HG03457 (cell line): ENCODE measurements around the gene CCRL2.
A peak's percentile ranks its signal among the peaks of the same experiment; 100 is the strongest.
"Not testable (repeated sequence)": the region's sequence is repeated elsewhere in the genome, so short reads cannot be mapped to it uniquely, and the experiment has no call there.

Experiments
- ATAC-seq: cut with Tn5 transposase; IDR thresholded peaks from one replicate; pipeline ENCODE4 v1.9.1; 2021; ENCODE audit warnings: moderate number of reproducible peaks; ENCODE audit not compliant: unreplicated experiment

The CCRL2 gene

DNA sequence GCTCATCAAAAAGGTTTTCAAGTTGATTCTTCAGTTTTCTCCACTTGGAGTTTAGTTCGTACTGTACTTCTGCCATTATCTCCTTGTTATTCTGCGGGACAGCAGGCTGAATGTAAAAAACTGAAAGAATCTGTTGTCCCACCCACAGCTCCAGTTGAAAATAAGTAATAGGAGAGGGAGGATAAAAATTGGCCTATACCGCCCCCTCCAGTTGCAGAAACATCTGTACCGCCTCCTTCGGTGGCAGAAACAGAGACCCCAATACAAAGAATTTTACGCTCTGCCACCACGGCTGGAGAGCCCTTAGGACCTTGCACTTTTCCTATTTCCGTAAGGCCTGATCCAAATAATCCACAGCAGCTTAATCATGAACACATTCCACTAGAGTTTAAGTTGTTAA lies 20.3 kb downstream of the CCRL2 start:
- ATAC-seq = not testable (repeated sequence)

DNA sequence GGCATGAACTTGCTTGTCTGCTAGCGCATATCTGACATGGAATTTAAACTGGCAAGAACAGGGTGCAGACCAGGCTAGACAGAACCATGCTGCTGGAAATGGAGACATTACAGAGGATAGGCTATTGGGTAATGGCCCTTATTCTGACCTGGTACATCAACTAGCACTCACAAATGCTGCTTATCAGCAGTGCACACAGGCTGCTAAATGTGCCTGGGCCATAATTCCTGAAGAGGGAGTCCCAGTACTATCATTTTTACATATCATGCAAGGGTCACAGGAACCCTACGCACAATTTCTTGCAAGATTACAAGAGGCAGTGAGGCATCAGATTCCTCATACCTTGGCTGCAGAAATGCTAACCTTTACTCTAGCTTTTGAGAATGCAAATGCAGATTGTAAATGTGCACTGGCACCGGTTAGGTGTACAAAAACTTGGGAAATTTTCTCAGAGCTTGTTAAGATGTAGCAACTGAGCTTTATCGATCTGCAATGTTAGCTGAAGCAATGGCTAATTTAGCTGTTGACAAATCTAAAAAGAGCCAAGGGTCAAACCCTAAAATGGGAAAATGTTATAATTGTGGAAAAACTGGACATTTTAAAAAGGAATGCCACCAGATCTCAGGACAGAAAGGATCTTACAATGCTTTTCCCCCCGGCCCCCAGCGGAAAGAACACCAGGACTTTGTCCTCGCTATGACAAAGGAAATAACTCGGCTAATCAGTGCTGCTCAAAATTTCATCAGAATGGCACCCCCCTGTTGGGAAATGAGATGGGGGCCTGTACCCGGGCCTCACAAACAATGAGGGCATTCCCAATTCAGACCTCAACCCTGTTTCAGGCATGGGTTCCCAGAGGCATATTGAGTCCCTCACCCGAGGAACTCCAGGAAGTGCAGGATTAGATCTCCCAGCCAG lies 21.1 kb downstream of the CCRL2 start:
- no peak for ATAC-seq

DNA sequence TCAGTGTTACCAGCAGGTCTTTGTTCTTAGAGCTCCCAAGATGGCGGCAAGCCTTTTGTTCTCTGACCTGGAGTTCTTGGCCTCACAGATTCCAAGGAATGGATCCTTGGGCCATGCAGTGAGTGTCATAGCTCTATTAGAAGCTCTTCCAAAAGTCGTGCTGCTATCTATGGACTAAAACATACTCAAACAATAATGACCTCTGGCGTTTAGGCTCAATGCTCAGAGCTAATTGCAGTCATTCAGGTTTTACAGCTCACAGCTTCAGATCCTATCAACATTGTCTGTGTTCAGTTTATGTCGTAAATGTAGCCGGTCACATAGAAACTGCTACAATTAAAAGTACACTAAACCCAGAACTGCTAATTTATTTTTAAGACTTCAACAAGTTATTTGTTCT lies 22.2 kb downstream of the CCRL2 start:
- ATAC-seq = no peak

DNA sequence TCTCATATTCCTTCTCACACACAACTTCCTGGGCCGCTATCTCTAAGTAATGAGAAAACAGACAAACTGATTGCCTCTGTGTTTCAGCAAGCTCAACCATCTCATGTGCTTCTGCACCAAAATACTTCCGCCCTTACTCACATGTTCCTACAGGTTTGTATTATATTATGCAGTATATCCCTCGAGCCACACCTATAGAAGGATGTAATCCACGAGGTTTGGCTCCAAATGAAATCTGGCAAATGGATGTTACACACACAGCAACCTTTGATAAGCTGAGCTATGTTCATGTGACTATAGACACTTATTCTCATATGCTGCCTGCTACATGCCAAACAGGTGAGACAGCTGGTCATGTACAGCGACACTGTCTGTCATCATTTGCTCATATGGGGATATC lies 22.6 kb downstream of the CCRL2 start:
- no peak for ATAC-seq

DNA sequence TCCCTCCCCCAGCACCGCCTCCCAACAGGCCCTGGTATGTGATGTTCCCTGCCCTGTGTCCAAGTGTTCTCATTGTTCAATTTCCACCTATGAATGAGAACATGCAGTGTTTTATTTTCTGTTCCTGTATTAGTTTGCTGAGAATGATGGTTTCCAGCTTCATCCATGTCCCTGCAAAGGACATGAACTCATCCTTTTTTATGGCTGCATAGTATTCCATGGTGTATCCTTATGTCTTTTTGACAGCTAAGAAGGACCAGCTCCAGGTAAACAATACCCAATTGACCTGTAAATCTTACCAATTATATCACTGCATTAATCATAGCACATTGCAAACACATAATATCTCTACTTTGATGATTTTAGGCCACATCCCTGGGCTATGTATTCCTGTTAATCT lies 23.8 kb downstream of the CCRL2 start:
- ATAC-seq = not testable (repeated sequence)

DNA sequence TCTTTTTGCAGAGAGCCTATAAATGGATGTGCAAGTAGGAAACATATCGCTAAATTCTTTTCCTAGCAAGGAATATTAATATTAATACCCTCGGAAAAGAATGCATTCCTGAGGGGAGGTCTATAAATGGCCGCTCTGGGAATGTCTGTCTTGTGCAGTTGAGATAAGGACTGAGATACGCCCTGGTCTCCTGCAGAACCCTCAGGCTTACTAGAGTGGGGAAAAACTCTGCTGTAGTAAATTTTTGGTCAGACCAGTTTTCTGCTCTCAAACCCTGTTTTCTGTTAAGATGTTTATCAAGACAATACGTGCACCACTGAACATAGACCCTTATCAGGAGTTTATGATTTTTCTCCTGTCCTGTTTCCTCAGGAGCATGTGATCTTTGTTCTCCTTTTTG lies 24.8 kb downstream of the CCRL2 start:
- ATAC-seq = not testable (repeated sequence)

DNA sequence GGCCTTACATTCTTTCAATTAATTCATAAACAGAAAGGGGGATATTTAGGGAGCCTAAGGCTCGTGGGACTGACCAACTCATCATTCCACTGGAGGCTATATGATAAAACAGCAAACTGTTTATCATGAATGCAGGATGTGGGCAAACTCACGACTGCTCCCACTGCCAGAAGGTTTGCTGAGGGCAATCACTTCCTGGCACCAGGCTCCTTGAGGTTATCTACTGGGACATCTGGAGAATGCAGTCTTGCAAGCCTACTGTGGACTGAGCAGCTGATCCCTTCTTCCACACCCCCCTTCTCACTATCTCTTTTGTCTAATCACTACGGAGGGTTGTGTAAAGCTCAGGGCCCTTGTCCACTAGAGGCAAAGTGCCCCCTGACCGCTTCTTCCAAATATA lies 26.1 kb downstream of the CCRL2 start:
- ATAC-seq = not testable (repeated sequence)

DNA sequence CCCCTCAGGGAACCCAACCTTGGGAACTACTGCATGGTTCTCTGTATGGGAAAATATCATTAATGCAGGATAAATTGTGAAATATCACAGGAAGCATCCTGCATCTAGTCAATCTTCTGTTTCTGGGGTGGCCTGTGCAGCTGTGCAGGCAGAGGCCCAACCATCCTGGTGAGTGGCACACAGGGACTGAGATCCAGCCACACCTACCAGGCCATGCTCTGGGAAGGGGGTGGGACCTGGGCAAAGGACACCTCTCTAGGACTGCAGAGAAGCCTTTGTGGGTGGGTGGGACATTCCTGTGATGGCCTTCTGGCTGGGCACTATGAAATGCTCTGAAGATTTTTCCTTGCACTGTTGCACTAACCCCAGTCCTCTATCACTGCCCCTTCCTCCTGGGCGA lies 26.8 kb downstream of the CCRL2 start:
- no peak for ATAC-seq

DNA sequence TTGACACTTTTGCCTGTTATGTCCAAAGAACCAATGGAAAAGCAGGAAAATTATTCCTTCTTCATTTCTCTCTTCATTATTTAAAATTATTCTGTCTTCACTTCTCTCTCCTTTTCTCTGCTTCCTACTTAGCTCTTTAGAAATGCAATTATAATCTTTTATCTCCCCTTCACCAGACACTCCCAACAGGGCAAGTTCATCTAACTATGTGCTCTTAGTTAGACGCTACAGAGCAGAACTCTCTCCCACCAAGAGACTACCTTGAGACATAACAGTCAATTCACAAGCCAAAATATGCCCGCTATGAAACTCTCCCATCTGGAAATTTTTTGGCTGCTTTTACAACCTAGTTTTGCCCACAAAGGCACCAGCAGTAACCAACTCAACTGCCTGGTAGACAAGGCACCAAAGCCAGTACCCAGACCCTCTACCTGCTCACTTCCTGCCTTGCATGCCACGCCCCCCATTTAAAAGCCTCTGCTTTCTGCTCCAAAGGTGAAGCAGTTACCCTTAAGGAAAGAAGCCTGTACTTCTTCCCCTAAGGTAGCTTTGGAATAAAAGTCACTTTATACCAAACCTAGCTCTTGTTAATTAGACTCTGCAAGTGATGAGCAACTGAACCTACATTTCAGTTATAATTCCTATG lies 28.1 kb downstream of the CCRL2 start:
- no peak for ATAC-seq

DNA sequence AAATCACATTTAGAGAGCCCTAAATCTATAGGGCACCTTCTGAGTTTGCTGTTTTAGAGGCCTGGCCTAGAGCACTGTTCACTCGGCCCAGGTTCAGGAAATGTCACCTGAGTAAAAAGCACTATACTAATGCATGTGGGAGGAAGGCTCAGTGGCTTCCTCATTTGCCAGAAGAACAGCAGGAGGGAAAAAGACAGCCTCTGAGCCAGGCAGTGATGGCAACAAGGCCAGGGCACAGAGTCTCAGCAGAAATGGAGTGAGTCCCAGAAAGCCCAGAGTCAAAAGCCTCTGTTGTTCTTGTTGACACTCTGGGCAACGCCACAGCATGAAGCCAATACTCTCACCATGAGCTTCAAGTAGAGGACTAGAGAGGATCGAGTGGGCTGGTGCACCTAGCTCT lies 31.8 kb downstream of the CCRL2 start:
- no peak for ATAC-seq

DNA sequence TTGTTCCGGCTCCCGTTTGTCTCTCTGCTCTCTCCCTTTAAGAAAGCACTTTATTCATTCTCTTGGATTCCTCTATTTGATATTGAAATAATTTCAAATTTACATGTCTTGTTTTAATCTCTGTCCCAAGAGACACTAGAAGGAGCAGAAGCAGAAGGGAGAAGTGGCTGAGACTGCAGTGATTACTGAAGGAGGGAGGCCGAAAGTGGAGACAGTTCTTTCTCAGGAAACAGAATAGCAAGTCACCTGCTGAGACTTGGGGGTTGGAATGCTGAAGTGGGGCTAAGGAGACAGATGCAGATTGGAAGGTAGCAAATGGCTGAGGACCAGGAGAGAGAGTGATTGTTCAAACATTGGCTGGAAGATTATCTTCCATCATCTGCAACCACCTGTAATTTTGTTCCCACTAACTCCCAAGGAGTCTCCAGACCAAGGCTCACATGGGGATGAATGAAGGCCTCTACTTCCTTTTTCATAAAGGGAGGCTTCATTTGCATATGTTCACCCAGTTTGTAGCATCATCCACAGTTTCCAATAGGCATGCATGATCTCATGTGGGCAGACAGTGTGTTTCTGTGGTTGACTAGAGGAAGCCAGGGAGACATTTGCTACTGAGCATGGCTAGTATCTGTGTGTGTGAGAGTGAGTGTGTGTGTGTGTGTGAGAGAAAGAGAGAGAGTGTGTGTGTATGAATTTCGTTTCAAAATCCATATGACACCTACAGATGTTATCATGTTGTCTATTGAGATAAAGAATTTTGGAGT lies 33.7 kb downstream of the CCRL2 start:
- ATAC-seq = peak; percentile 84

DNA sequence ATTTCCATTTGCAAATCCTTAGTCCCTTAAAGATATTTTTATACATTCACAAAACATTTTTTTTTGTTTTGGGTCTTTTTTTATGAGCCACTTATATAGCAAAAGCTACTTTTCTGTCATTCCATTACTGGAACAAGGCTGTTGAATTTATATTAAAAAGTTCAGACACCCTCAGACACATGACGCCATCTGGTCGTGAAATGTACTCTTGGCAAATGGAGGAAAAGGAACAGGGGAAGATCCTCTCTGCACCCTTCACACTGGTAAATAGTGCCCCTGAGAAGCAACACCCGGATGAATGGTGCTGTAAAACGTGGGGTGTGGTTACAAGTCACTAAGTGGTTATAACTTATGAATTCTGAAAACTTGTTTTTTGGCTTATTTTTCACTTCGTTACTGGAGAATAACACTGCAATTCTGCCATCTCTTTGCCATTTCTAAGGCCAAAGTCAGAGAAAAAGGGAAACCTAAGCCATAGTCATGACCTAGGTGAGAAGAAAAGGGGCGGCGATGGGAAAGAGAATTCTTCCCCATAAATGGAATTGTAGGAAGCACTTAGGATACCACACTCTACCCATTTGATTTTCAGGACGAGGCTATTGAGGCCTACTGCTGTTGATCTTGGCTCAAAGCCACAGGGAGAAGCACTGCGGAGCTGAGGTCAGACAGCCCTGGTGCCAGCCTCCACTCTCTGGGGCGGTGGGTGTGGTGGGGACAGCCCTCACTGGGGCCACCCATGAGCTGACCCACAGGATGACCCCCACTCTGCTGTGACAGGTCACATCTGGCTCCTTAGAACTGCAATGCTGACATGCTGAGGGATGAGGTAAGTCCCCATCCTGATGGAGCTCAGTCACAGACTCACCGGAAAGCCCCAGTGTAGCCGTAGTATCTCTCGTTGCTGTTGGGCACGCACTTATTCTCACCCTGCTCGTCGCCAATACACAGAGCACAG lies 35.8 kb downstream of the CCRL2 start:
- no peak for ATAC-seq

DNA sequence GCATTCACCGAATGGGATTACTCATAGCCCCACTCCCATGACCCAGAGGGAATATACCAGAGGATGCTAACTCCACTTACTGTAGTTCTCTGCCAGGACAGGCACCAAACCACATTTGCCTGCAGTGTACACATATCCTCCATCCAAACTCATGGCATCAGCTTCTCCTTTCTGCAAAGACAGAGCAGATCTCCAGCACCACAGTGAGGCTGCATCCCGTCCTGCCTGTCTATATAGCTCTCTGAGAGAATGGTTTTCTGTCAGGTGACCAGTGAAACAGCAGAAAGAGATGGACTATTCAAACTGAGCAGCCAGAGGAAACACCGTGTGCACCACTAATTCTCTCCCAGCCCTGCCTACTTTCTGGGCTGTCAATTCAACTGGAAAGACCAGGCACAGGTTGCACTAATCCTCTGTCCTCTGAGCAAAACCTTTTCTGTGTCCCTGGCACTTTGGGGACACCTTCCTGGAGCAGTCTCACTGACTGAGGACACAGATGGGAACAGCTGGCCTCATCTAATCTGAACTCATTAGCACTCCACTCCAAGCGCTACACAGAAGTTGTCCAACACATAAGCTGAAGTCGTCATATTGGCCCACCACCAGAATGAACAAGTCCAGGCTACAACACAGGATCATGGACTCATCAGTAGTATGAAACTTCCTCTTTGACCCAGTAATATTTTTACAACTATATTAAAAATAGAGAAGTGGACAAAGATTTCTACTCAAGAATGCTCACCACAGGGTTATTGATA lies 40.3 kb downstream of the CCRL2 start:
- ATAC-seq = no peak

DNA sequence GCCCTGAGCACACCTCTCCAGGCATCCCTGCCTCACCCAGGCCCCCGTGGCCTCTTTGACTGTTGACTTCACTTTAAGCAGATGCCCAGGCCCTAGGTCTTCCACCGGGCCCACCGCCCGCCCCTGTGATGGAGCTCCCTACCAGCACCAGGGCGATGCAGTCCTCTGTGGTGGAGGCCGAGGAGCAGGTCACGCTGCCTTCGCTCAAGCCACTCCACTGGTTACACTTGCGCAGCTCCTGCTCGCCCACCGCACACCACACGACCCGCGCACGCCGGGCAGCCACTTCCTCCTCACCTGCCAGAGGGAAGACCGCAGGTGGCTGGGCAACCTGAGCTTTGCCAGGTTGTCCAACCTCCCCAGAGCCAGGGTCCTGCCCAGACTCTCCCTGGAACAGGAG lies 41.7 kb downstream of the CCRL2 start:
- ATAC-seq = no peak

DNA sequence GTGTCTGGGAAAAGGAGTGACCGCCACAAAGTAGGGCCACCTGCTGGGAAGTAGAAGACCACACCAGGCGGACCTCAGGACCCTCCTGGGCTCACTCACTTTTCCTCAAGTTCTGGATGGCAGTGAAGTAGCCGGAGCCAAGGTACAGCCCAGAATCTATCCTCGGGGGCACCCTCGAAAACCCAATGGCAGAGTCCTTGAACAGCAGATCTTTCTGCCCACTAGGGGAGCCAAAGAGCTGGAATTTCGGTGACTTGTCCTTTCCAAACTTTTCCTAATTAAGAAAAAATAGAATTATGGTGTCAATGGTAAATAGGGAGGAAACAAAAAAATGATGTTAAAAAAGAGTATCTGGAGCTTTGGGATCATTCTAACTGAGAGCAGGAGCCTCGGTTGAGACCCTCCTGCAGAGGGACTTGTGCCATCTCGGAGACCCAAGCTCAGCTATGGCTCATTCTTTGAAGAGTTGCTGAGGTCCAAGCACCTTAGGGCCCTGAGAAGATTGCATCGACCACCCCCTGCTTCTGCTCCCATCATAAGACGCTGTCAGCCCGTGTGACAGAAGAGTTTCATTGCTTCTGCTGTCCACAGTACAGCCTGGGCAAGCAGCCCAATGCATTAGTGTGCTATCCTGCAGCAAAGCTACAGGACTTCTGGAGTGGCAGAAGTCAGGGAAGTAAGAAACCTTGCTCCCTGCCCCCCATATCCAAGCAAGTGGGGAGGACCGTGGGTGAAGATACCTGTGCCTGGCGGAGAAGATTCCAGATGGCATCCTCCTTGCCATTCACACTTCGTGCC lies 42.9 kb downstream of the CCRL2 start:
- ATAC-seq = no peak

DNA sequence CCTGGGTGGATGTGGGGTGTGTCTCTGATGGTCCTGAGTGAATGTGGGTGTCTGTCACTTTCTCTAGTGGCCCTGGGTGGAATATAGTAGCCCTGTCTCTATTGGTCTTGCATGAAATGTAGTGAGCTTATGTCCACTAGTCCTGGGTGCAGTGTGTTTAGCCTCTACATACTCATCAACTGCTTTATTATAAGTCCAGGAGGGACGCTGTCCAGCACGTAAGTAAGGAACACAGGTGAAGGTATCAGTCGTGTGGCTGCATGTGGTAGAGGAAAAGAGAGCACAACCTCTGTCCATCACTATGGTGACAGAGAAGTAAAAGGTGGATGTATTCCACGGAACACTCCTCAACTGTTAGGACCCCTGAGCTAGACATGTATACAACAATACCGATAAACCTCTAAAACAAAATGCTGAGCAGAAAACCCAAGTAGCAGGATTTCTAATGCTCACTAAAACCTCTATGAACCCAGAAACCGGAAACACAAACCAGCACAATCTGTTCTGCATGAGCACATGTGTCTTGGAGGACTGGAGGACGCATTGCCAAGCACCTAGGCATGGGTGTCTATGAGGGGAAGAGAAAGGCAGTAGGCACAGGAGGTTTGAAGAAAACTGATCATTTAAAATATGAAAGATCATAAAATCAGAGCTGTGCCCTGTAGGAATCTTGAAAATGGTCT lies 46.6 kb downstream of the CCRL2 start:
- ATAC-seq = no peak

DNA sequence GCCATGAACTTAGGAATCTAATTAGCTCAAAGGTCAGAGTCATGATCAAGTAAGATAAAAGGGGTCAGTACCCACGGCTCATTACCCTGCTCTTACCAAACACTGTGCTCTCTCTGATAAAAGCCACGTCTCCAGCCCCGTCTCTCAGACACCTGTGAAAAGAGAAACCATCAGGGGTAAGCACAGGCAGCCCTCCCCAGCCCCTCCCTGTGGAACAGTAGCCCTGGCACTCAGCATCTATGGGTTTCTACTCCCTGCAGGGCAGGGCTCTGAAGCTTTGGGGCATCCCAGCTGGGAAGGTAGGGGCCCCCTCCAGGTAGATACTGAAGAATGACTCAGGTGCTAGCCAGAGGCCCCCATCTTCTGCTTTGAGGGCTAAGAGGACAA lies 47.1 kb downstream of the CCRL2 start:
- no peak for ATAC-seq

DNA sequence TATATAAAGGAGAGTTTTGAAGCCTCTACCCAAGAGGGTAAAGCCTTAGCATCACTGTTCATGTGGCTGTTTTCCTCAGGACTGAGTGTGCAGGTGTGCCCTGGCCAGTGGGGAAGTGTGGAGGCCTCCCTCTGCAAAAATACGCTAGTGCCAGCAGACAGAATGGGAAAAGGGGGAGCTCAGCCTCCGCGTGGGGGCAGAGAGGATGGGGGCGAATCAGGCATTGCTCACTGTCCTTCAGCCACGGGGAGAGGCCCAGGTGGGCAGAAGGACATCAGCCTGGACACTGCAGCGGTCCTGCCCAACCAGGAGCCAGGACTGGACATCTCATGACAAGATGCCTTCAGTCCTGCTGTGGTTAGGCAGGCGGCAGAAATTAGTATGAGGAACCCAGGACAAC lies 47.5 kb downstream of the CCRL2 start:
- ATAC-seq = no peak
